Parietal lobe (tissue), 1 donor: Measurements from ENCODE around the gene KIF4B. TPM values are rescaled to one million over a fixed set of nuclear protein-coding genes. Genes with fewer than 3 reads are reported as not detected.

Experiments used
- total RNA-seq: library from RNA; depleted of rRNA; stranded (reverse); fragments of >200 nt; gene quantifications from one replicate; pipeline ENCODE4 v1.2.3, GENCODE V29; 2014

Gene KIF4B
- total RNA-seq, result 0.63 TPM

DNA sequence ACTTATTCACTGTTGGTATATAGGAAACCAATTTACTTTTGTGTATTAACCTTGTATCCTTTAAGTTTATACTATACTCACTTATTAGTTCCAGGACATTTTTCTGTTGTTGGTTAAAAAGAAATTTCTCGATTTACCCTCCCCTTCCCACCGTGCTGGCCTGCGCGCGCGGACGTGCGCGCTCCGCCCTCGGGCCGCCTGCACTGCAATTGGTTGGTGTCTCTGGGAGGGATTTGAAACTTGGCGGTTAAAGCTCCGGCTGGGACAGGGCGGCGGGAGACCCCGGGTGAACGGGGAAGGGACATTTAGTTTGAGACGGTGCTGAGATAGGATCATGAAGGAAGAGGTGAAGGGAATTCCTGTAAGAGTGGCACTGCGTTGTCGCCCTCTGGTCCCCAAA is at the start of gene KIF4B:
TSS of gene KIF4B (plus strand) at position 230 of the 400 bp plus-strand sequence. CDS start at position 335, 105 bp downstream.

Other genes starting within 250 kb of the KIF4B start
- 14.7 TPM for gene FAXDC2, start 163.2 kb upstream of the KIF4B start, total RNA-seq
- 106 TPM for gene CNOT8, start 155.1 kb upstream of the KIF4B start, total RNA-seq
- 25.4 TPM for gene GEMIN5, start 75.5 kb upstream of the KIF4B start, total RNA-seq
- 19.4 TPM for gene MRPL22, start 72.7 kb upstream of the KIF4B start, total RNA-seq